ENCODE results near the gene ACAD9. TPM values are rescaled to one million over a fixed set of nuclear protein-coding genes. Genes with fewer than 3 reads are reported as not detected.
"Not testable (repeated sequence)": the region's sequence is repeated elsewhere in the genome, so short reads cannot be mapped to it uniquely, and the experiment has no call there.

The ACAD9 gene
- polyA plus RNA-seq, 12 donors, result 21.3 to 46.4 (median 26.5) TPM; not detected in 1

- no peak for DNase-seq
Measured at GRCh38 chr3:128884992-128885391, 5.6 kb downstream of the ACAD9 start.

GRCh38 chr3:128889139-128889894 lies 9.9 kb downstream of the ACAD9 start:
- no peak for DNase-seq

GRCh38 chr3:128895843-128896697 lies 16.6 kb downstream of the ACAD9 start:
- no peak for DNase-seq

- no peak for DNase-seq
Measured at GRCh38 chr3:128902426-128902825, 23.0 kb downstream of the ACAD9 start.

- DNase-seq, result no peak
Measured at GRCh38 chr3:128903501-128903900, 24.1 kb downstream of the ACAD9 start.

- DNase-seq, result no peak
Measured at GRCh38 chr3:128906031-128906803, 26.8 kb downstream of the ACAD9 start.

- DNase-seq, result no peak
Measured at GRCh38 chr3:128906804-128907525, 27.5 kb downstream of the ACAD9 start.

GRCh38 chr3:128907706-128908445 lies 28.5 kb downstream of the ACAD9 start:
- no peak for DNase-seq

GRCh38 chr3:128908951-128909350 lies 29.5 kb downstream of the ACAD9 start:
- DNase-seq, result no peak

GRCh38 chr3:128910006-128910405 lies 30.6 kb downstream of the ACAD9 start:
- DNase-seq, result no peak

- DNase-seq, result no peak
Measured at GRCh38 chr3:128911911-128912310, 32.5 kb downstream of the ACAD9 start.

GRCh38 chr3:128914966-128915645 lies 35.7 kb downstream of the ACAD9 start:
- DNase-seq, result no peak

- no peak for DNase-seq
Measured at GRCh38 chr3:128917291-128917690, 37.9 kb downstream of the ACAD9 start.

GRCh38 chr3:128919988-128920387 lies 40.6 kb downstream of the ACAD9 start:
- no peak for DNase-seq

GRCh38 chr3:128922804-128923459 lies 43.5 kb downstream of the ACAD9 start:
- no peak for DNase-seq

GRCh38 chr3:128923576-128923975 lies 44.2 kb downstream of the ACAD9 start:
- DNase-seq, result no peak

- not testable (repeated sequence) for DNase-seq
Measured at GRCh38 chr3:128923986-128924385, 44.6 kb downstream of the ACAD9 start.

GRCh38 chr3:128929364-128929763 lies 49.9 kb downstream of the ACAD9 start:
- DNase-seq, result no peak

- DNase-seq, result no peak
Measured at GRCh38 chr3:128931046-128931445, 51.6 kb downstream of the ACAD9 start.

Measured in muscle of arm (tissue), 12 donors.